ENCODE results near the gene C2orf49. TPM values are rescaled to one million over a fixed set of nuclear protein-coding genes. Genes with fewer than 3 reads are reported as not detected.
A peak's percentile ranks its signal among the peaks of the same experiment; 100 is the strongest.

C2orf49 gene
- total and polyA plus RNA-seq, 8 donors: 4.2 to 10.2 (median 6.7) TPM

DNA sequence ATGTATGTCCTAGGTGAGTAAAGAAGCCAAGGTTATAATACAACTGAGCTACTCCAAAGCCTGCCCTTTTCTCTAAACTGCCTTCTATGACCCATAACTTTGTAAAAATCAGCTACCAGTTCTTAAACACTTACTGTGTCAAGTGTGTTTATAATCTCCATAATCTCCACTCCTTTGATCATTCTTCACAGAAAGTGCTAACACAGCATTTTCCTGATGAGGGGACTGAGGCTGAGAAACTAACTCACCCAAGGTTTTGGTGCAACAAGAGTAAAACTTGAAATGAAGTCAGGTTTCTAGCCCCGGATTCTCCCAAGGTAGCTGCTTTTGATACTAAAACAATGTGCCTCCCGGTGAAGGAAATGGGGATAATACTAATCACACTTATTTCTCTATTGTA is 1.9 kb upstream of the C2orf49 start:
- peaks cover 4 to 22% (median 9%) of the 10 kb centered on the region in 3 donors for H3K4me1 ChIP-seq
- TF ChIP-seq CTCF (IDR thresholded peaks at IDR 0.05): no peak
- no peak overlapping the region for H3K4me3 ChIP-seq
- intact Hi-C loops (cut with DNase I): no loop called here
- peaks cover 0 to 7% (median 0%) of the 10 kb centered on the region in 3 donors for H3K36me3 ChIP-seq
- WGBS, 2 donors: 92 to 96% methylated on average over 2 of the region's 2 CpGs
- ATAC-seq (no peak), DNase-seq (no peak), FAIRE-seq (no peak)
- H3K9me3 ChIP-seq: no peaks in the 10 kb centered on the region
- H3K27me3 ChIP-seq: no peaks in the 10 kb centered on the region
- no peak overlapping the region for H3K27ac ChIP-seq

DNA sequence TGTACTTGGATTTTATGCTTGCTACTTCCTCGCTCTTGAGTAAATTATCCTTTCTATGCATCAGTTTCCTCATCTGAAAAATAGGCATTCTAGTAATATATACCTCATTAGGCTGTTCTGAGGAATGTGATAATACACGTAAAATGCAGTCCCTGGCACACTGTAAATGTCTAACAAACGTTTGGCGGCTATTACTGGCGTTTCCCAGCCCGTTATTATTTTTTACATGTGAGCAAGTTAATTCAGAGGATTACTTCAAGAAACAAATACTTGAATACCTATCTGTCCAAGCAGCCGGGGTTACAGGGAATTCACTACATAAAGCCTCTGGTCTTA is 586 bp upstream of the C2orf49 start:
- Histone ChIP-seq H3K9me3 (no peaks in the 10 kb centered on the region), H3K27ac (peak overlapping the region; percentile 92 to 96 (median 93)), H3K4me3 (peak overlapping the region; percentile 71 to 89 (median 79)), H3K4me1 (peaks cover 4 to 20% (median 9%) of the 10 kb centered on the region in 3 donors), H3K27me3 (no peaks in the 10 kb centered on the region), H3K36me3 (peaks cover 0 to 20% (median 0%) of the 10 kb centered on the region in 3 donors)
- intact Hi-C loops (cut with DNase I): no loop called here
- no peak for FAIRE-seq
- WGBS, 2 donors: 2 to 3% methylated on average over 7 of the region's 7 CpGs
- no peak for DNase-seq
- ATAC-seq: no peak
- no peak for TF ChIP-seq CTCF (IDR thresholded peaks at IDR 0.05)

DNA sequence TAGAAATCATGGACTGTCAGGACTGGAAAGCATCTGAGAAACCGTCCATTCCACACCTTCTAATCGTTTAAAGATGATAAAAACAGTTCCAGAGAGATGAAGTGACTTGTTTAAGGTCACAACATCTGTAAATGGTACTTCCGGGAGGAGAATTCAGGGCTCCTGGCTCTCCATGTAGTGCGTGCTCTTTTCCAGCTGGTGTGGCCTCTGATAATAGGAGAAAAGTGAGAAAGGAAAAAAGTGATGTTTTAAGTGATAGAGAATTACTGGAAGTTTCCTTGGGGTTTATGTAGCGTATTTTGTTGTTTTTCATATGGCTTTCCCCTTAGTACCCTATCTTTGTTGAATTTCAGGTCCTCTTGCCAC is 663 bp downstream of the C2orf49 start:
- peak overlapping the region; percentile 71 to 89 (median 79) for H3K4me3 ChIP-seq
- peak overlapping the region; percentile 92 to 96 (median 93) for H3K27ac ChIP-seq
- peaks cover 0 to 30% (median 6%) of the 10 kb centered on the region in 3 donors for H3K36me3 ChIP-seq
- ATAC-seq (peak; percentile 21 to 45 (median 29)), DNase-seq (no peak), FAIRE-seq (no peak)
- H3K9me3 ChIP-seq: no peaks in the 10 kb centered on the region
- intact Hi-C loops (cut with DNase I): no loop called here
- H3K27me3 ChIP-seq: no peaks in the 10 kb centered on the region
- no peak for TF ChIP-seq CTCF (IDR thresholded peaks at IDR 0.05)
- WGBS, 2 donors: 3 to 6% methylated on average over 5 of the region's 5 CpGs
- H3K4me1 ChIP-seq: peaks cover 4 to 20% (median 9%) of the 10 kb centered on the region in 3 donors

DNA sequence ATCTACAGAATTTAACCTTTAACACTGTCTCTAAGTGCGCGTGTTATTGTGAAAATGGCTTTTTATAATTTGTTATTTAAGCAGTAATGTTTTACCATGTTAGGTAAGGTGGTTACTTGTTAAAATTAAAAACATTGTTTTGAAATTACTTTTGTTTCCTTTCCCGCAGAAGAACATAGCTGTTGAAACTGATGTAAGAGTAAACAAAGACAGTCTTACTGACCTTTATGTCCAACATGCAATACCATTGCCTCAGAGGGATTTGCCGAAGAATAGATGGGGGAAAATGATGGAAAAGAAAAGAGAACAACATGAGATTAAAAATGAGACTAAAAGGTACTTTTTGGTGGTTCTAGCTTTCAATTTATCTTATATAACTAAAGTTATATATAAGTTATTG is 2.1 kb downstream of the C2orf49 start:
- intact Hi-C loops (cut with DNase I): no loop called here
- H3K4me3 ChIP-seq: no peak overlapping the region
- ATAC-seq (no peak), FAIRE-seq (no peak), DNase-seq (no peak)
- peaks cover 0 to 42% (median 11%) of the 10 kb centered on the region in 3 donors for H3K36me3 ChIP-seq
- H3K27ac ChIP-seq: no peak overlapping the region
- WGBS, 2 donors: 68 to 70% methylated on average over 4 of the region's 4 CpGs
- TF ChIP-seq CTCF (IDR thresholded peaks at IDR 0.05): no peak
- no peaks in the 10 kb centered on the region for H3K27me3 ChIP-seq
- peaks cover 4 to 20% (median 9%) of the 10 kb centered on the region in 3 donors for H3K4me1 ChIP-seq
- no peaks in the 10 kb centered on the region for H3K9me3 ChIP-seq

DNA sequence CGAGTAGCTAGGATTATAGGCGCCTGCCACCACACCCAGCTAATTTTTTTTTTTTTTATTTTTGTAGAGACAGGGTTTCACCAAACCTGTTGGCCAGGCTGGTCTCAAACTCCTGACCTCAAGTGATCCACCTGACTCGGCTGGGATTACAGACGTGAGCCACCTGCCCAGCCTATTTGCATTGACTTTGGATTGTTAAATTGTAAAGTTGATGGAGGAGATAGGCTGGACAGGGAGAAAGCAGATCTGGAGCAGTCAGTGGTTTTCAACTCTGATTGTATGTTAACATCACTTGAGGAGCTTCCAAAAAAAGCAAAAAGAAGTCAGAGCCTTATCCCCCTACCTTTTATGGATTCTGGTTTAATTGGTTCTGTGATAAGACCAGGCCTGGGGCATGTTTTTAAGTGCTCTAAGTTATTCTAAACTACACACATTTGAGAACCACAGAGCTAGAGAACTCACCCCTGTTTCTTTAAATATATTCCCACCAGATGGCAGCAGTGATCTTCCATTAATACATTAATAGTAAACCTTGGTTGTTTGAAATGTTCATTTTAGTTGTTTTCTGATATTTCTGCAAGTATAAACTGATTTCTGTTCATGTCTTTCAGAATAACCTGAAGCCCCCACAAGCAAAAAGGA is 7.5 kb downstream of the C2orf49 start:
- intact Hi-C loops (cut with DNase I): no loop called here
- FAIRE-seq (peak; percentile 49), DNase-seq (no peak), ATAC-seq (peak in 1 of 4 donors; percentile 53)
- H3K4me1 ChIP-seq: no peaks in the 10 kb centered on the region
- peaks cover 0 to 81% (median 29%) of the 10 kb centered on the region in 3 donors for H3K36me3 ChIP-seq
- no peaks in the 10 kb centered on the region for H3K9me3 ChIP-seq
- TF ChIP-seq CTCF (IDR thresholded peaks at IDR 0.05): peak in 2 of 4 donors; percentile 14 to 15
- H3K27me3 ChIP-seq: no peaks in the 10 kb centered on the region
- no peak overlapping the region for H3K27ac ChIP-seq
- WGBS, 2 donors: 52 to 64% methylated on average over 4 of the region's 4 CpGs
- H3K4me3 ChIP-seq: no peak overlapping the region

All from pancreas (tissue), 10 donors.